HG03139 (cell line): Measurements from ENCODE around the gene ALDOB.
"Not testable (repeated sequence)": the region's sequence is repeated elsewhere in the genome, so short reads cannot be mapped to it uniquely, and the experiment has no call there.

Experiments used
- ATAC-seq: cut with Tn5 transposase; IDR thresholded peaks from one replicate; pipeline ENCODE4 v1.9.1; 2021; ENCODE audit not compliant: unreplicated experiment

ALDOB gene

DNA sequence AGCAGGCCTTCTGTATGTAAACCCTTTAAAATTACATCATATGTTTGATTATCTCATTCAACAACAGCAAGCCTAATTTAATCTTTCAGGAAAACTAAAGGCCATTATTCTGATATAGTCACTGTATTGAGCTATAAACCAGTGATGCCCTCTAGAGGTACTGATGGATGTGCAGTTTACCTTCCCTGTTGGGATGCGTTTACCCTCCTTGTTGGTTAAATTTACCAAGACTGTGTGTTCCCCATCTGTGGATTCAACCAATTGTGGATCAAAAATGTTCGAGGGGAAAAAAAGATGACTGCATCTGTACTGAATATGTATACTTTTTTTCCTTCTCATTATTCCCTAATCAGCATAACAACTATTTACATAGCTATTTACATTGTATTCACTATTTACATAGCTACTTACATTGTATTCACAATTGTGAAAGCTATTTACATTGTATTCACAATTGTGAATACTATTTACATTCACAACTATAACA, 47.0 kb downstream of the ALDOB start:
- no peak for ATAC-seq

DNA sequence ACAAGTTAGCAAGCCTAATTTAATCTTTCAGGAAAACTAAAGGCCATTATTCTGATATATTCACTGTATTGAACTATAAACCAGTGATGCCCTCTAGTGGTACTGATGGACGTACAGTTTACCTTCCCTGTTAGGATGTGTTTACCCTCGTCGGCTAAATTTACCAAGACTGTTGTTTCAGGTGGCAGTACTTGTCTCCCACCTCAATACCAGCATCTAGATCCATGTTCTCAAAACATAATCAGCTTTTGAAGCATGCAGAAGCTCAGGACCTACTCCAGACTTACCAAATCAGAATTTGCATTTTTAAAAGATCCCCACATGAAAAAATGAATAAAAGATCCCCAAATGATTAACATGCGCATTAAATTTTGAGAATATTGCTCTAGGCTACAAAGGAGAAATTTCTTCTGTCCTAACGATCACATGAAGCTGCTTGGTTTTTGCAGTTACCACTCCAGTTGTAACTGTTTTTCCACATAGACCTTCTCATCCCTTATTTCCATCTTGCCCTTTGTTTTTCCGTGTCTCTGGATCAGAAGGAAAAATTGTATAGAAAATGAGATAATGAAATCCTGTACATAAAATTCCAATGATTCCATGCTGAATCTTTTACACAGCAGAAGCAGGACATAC, 47.6 kb downstream of the ALDOB start:
- peak; percentile 54 for ATAC-seq

DNA sequence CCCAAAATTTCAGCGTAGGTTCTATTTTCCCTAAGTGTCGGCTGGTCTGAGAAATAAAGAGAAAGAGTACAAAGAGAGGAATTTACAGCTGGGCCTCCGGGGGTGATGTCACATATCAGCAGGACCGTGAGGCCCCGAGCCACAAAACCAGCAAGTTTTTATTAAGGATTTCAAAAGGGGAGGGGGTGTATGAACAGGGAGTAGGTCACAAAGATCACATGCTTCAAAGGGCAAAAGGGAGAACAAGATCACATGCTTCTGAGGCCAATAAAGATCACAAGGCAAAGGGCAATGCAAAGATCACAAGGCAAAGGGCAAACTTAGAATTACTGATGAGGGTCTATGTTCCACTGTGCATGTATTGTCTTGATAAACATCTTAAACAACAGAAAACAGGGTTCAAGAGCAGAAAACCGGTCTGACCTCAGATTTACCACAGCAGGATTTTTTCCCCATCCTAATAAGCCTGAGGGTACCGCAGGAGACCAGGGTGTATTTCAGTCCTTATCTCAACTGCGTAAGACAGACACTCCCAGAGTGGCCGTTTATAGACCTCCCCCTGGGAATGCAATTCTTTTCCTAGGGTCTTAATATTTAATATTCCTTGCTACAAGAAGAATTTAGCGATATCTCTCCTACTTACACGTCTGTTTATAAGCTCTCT, 50.6 kb downstream of the ALDOB start, which contains the start of gene BAAT:
BAAT (minus strand) TSS at position 134 of the 664 bp plus-strand sequence. CDS start 13,602 bp downstream, outside the sequence.
- ATAC-seq = not testable (repeated sequence)

DNA sequence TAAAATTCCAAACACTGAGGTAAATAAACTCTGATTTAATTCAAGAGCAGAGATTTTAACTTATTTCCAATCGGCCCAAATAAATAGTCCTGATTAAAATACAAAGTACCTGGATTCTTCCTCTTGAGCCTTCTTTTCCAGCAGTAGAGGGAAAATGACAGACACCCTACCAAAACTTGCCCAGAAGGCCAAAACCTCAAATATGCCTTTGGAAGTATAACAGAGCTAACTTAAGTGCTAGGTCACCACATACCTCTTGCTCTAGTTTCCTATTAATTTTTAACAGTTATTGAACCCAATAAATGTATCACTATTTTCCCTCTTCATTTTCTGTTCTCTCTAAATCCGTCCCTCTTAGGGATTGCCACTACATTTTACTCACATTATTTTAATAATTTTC, 52.2 kb downstream of the ALDOB start:
- ATAC-seq = no peak

DNA sequence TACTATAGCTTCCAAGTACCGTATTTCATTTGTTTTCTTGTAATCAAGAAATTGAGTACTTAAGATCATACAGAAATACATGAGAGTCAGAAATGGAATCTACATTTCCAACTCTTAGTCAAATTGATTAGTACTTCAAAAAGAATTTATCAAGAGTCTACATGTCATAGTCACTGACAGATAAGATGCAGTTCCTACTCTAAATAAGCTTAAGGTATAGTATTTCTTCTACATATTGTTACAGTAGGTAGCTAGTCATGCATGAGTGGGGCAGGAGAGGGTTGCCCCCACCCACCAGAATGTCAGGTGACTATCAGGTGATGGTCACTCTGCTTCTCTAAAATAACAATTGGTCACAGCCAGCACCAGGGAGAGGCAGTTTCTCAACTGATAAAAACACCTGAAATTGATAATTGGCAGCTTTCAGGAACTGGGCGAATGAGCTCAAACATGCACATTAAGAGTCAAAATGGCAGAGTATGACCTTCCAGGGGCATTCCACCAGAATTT, 53.7 kb downstream of the ALDOB start:
- ATAC-seq = no peak

DNA sequence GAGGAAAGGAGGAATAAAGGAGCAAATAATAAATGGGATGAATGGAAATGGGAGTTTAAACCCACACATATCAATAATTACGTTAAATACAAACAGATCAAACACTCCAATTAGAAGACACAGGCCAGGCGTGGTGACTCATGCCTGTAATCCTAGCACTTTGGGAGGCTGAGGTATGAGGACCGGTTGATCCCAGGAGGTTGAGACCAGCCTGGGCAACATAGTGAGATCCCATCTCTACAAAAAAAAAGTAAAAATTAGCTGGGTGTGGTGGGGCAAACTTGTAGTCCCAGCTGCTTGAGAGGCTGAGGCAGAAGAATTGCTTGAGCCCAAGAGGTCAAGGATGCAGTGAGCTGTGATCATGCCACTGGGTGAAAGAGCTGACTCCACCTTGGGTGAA, 54.5 kb downstream of the ALDOB start:
- ATAC-seq = no peak

DNA sequence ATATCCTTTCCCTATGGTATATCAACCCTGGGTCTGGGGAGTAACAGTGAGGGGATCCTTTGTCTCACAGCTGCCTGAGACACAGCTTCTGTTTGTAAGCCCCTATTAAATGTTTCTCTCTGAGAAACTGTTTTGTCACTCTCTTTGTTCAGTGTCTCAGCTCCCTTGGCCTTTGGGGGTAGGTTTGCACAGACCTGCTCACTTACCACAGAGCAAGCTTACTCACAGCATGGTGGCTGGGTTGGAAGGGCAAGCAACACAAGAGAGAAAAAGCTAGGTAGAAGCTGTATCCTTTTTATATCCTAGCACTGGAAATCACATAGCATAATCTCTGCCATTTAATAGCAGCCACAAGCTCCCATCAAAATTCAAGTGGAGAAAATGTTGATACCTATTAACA, 55.3 kb downstream of the ALDOB start:
- no peak for ATAC-seq

DNA sequence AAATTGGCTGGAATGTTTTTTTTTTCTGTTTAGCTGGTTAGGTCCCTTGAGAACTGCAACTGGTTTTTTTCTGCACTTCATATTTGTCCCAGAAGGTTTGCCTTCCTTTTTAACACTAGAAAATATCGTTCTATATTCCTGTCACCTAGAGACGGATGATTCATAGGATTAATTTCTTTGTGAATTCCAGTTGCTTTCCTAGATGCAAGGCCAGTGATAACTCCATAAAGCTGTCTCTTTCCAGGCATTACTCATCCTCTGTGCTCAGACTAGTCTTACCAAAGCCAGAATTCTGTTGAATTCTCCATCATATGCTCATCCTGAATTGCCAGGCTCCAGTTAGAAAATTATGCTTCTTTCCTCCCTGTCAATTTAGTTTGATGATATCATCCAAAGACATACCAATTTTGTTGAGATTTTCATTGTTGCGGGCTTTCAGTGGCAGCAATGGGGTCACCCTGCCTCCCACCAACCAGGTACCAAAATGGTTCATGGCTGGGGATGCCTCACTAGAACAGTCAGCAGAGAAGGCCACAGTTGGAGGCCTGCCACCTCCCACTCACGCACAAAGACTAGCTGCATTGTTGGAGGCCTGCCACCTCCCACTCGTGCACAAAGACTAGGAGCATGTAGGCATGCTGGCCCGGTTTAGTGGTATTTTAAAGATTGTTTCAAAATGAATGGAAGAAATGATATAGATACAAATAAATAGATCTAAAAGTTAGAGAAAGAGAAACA, 59.3 kb downstream of the ALDOB start:
- ATAC-seq = no peak

DNA sequence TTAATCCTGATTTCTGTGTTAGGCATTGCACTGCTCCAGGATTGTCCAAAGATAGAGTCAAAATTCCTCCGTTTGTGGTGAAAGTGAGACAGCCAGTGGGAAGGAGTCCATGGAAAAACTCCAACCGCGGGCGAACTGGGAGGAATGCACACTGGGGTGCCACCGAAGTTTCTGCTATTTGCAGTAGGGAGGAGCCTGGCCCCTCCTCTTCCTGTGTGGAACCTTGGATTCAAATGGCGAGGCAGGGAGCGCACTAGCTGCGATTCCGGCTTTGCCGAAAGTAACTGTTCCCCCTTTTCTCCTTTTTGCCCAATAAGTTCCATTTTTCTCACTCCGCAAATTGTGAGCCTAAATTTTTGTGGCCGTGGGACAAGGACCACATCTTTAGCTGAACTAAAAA, 60.0 kb downstream of the ALDOB start:
- ATAC-seq = no peak

DNA sequence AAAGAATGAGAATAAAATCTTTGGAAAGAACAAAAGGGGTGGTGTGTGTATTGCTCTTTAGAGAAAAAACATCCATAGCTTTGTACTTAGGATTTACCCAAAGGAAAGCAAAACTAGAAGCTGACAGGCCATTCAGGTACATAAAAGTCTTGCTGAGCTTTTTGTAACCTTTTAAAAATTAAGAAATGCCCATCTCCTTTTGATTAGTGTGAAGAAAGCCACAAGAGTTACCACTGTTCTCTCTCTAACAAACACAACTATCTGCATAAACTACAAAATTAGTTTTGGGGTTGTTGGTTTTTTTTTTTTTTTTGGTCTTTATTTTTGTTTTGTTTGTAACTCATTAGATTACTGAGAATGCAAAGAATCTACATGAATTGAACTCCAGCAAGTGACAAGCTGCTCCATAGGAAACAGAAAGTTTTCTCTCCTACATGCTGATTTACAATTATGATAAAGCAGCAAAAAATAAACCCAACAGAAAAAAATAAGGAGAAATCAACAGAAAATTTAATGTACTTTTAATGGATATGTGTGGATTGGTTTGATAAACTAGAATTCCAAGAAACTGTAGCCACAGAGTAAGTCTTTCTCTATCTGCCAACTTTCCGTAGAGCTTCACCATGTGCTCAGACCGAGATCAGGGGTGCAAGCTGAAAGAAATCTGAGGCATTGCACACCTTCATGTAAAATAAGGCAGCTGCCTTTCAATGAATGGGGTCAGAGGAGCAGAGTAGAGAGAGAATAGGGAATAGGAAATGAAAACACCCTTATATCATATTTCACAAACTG, 63.1 kb downstream of the ALDOB start:
- no peak for ATAC-seq

DNA sequence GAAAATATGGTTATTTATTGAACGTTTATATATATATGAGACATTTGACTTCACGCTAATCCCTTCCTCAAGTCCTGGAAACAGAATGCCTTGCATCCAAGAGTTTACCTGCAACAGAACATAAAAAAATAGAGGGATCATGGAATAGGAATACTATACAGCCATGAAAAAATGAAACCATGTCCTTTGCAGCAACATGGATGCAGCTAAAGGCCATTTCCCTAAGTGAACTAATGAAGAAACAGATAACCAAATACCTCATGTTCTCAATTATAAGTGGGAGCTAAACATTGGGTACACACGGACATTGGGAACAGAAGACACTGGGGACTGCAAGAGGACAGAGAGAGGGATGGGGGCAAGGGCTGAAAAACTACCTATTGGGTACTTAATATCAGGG, 63.8 kb downstream of the ALDOB start:
- ATAC-seq = no peak
